EL (cell line): ENCODE measurements around the gene COL9A2.
A peak's percentile ranks its signal among the peaks of the same experiment; 100 is the strongest.

Experiments used
- DNase-seq: peaks from one replicate; pipeline ENCODE4 v3.0.0-alpha.2; 2016

COL9A2 gene

DNA sequence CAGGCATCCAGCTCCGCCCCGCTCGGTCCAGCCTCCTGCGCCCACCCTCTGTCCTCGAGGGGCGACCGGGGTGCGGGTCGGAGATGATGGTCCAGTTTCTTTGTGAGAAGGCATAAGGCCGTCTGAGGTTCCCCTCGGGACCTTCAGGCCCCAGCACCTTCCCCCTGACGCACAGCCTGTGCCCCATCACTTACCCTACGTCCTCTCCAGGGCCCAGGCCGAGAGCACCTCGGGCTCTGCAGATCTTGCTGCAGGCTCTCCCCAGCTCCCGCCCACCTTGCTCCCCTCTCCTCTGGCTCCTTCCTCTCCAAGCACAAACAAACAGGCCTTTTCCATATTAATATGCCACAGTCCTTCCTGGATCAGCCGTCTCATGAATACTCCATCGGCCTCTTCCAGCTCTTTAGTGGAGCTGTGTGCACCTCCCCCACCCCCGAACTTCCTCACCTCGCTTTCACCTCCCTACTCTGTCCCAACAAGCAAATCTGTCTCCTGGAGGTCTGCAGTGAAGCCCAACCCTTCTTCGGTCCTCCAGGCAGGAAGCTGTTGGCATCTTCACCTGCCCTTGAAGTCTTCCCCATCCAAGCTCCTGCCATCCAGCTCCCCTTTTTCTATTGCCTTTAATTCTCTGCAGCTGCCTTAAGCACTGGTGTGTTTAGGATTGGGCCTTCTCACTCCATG lies 448 bp upstream of the COL9A2 start:
- DNase-seq = no peak

DNA sequence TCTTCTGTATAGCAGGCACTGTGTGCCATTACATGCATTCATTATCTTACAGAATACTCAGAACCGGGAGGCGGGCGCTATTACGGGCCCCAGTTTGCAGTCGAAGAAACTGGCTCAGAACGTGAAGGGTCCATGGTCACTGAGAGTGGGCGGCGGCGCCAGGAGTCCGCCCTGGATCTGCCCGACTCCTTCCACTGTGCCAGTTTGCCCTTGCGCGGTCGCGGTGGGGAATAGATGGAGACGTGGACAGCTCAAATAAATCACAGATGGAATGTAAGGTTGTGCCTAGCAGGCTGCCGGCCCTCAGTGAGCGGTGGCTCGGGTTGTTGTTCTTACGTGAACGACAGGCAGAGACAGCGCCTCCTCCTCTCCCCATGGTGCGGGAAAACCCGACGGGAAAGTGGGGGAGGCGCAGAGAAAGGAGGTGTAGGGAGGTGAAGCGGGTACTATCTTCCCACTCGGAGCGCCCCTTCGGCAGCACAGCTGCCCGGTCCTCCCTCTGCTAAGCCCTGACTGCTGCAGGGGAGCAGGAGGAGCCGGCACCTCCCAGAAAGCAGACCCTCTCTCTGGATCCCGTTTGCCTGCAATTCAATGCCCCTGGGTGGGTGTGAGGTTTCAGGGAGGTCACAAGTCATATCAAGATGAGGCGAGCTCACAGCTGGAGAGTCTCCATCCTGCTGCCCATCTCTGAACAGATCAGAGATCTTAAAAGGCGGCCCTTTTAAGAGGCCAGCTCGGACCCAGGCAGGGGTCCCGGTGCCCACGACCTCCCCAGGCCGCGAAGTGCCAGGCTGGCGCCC lies 1.1 kb downstream of the COL9A2 start:
- DNase-seq = peak; percentile 38

DNA sequence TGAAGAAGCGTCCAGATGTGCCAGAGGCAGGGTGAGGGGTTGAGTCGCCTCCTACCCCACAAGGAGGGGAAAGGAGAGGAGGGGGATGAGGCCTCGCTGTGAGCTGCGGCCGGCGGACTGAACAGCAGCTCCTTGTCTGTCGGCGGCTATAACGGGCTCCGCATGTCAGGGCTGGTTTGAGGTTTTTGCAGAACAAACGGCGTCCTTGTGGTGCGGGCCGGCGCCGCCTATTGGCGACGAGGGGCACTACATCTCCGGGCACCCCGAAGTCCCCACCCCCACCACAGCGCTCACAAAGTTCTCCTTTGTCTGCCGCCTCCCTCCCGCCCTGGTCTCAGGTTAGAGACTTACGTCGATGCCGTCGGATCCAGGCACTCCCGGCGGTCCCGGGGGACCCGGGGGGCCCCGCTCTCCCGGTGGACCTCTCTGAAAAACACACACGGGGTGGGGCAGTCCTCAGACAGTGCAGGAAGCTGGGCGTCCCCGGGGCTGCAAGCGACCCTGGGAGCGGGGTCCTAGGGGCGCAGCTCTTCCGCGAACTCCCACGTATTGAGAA lies 1.8 kb downstream of the COL9A2 start:
- DNase-seq = peak; percentile 83

DNA sequence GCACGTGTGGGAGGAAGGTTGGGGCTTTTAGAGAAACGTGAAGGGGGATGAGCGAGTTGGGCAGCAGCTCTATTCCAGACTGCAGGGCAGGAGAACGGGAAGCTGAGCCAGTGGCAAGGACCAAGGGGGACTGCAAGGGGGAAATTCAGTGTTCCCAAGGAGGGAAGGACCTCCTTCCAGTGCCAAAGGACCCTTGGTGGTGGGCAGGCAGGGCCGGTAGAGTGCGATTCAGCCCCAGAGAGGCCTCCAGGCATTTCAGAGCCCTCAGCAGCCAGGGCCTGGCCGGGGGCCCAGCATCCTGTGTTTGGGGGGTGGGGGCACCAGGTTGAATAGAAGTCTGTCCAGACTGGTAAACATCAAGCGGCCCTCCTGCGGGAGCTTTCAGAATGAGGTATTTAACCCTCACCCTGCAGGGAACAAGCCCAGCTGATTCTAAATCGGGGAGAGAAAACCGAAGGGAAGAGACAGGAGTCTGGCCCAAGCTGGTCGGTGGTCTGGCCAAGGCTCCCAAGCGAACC lies 2.3 kb downstream of the COL9A2 start:
- no peak for DNase-seq

DNA sequence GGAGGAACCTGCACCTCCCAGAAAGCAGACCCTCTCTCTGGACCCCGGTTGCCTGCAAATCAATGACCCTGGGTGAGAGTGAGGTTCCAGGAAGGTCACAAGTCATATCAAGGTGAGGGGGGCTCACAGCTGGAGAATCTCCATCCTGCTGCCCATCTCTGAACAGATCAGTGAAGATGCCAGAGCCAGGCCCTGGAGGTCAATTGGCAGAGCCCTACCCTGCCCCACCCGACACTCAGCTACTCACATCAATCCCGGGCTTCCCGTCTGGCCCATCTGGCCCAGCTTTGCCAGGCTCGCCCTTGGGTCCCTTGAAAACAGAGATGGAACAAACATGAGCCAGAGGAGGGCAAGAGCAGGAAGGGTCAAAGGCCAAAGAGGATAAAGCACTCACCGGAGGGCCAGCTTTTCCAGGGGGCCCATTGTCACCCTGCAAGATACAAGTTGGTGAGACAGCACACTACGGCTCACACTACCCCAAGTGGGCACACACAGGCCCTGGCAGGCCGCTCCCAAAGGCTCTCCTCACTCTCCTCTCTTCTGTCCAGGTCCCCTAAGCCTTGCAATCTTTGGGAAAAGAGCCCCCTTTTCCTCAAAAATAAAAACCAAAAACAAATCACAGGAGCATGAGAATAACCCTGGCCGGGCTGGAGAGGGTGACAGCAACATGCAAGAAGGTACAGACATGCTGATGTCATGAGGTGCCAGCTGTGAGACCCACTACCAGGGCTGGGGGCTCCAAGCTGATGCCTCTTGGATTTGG lies 2.9 kb downstream of the COL9A2 start:
- DNase-seq = no peak

DNA sequence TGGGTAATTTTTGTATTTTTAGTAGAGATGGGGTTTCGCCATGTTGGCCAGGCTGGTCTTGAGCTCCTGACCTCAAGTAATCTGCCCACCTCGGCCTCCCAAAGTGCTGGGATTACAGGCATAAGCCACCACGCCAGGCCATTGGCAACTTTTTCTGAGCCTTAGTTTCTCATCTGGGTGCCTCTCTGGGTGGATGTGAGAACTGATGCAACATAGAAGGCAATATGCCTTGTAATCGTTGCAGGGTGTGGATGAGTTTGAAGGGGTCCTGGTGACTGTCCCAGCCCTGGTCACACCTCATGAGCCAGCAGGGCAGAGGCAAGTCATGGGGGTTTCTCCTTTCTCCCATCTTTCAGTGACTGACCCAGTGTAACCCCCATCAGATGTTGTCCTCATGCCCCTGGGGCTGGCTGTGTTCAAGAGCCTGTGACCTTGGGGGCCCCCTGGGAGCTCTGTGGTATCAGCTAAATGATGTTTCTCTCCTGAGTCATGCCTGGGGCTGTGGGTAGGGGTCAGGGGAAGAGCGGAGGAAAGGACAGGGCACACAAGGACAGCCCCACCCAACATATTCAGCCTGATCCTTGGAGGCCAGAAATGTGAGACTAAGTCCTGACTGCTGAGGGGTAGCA lies 3.6 kb downstream of the COL9A2 start:
- DNase-seq = peak; percentile 72

DNA sequence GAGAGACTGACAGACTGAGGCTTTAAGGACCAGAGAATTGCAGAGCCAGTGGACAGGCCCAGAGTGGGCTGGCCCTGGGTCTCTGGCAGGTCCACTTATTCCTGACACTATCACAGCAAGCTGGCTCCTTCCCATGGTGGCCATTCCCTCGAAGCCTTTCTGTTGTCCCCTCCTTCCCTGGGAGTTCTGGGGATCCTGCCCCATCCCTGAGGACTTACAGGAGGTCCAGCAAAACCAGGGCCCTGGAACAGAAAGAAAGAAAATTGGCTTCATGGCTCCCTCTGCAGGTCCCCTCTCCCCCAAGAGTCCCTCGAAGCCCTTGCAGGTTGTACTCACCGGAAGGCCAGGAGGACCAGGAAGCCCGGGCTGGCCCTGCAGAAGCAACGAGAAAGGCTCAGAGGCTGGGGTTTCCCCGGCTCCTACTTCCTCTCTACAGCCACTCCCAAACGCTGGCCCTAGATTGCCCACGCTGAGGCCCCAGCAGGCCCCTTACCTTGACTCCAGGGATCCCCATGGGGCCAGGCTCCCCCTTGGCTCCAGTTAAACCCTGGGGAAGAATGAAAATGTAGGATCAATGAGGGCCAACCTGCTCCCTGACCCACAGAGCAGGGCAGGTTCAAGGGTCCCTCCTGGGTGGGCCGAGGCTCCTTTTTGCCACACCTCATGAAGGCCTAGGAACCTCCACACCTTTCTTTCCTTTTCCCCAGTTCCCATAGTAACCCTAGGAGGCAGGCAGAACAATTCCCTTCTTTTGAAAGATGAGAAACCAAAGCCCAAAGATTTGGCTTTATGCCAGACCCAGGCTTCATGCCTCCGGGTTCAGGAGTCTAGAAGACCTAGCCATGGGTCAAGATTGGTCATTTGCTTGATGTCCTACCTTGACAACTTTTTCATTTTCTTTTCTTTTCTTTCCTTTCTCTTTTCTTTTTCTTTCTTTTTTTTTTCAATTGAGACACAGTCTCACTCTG lies 4.6 kb downstream of the COL9A2 start:
- no peak for DNase-seq

DNA sequence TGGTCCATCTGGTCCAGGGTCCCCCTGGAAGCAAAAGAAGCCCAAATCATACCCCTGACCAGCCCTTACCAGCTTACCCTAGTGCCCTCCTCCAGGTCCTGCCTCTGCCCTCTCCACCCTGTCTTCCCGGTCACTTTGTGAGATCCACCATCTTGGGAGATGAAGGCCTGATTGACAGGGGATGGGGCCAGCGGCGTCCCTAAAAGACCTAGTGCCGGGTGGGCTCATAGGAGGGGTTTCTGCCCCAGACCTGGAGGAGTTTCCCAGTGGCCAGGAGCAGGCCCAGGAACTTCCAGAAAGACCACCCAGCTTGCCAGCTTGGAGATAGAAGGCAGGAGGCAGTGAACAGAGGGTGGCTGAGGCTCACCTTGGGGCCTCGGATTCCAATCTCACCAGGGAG lies 5.4 kb downstream of the COL9A2 start:
- DNase-seq = no peak

DNA sequence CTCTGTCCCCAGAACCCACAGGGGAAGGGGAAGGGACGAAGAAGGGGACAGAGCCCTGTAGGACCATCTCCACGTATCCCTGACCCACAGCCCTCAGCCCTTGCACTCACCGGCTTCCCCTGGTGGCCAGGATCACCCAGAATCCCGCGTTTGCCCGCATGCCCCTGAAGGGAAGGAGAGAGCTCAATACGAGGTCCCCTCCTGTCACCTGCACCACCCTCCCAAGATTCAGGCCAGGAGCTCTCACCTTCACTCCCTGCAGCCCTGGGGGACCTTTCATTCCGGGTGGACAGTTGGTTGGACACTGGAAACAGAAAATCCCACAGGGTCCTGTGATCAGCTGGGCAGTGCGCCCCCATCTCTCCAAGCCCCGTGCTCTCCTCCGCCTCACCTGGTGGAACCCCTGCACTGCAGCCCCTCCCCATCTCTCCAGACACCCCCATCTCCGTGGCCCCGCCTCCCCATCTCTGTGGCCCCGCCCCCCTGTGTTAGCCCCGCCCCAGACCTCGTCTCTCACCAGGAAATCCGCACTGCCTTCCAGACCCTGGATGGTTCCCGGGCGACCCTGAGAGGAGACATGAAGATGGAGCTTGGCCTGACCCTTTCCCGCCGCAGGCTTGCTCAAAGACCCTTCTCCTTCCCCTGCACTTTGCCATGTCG lies 6.0 kb downstream of the COL9A2 start:
- DNase-seq = no peak

DNA sequence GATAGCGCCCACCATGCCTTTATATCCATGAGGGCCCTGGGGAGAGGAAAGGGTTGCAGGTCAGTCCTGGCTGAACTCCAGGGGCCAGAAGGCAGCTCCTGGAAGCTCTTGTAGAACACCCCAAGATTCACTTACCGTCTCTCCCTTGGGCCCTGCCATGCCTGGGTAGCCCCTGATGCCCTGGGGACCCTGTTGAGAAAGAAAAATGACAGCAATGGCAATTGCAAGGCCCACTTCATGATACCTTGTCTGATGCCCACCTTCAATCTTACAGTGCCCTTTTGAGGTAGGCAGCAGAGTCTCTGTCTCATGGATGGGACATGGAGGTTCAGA lies 7.0 kb downstream of the COL9A2 start:
- no peak for DNase-seq

DNA sequence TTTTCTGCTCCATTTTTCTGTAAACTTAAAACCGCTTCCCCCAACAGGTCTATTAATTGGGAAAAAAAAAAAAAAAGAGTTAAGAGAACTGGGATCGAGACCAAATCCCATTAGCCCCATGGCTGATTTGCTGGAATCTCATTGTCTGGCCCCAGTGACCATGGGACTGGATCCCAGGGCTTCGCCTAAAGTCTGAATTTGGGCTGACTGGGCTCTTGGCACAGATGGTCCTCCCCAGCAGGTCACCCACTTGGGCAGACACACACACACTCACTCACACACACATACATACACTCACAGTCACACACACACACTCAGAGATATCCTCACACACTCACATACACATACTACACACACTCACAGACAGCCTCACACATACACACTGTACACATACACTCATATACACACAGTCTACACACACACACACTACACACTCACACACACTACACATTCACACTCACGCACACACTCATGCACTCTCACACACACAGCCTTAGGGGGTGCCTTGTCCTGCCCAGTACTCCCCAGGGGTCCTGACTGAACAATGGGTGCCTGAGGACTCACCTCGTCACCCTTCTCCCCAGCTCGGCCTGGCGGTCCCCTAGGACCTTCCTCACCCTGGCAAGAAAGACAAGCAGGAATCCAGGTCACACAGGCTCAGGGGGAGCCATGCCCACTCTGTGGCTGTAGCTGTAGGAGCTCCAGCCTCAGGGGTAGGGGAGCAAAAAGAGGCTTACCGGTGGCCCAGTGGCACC lies 7.5 kb downstream of the COL9A2 start:
- DNase-seq = no peak

DNA sequence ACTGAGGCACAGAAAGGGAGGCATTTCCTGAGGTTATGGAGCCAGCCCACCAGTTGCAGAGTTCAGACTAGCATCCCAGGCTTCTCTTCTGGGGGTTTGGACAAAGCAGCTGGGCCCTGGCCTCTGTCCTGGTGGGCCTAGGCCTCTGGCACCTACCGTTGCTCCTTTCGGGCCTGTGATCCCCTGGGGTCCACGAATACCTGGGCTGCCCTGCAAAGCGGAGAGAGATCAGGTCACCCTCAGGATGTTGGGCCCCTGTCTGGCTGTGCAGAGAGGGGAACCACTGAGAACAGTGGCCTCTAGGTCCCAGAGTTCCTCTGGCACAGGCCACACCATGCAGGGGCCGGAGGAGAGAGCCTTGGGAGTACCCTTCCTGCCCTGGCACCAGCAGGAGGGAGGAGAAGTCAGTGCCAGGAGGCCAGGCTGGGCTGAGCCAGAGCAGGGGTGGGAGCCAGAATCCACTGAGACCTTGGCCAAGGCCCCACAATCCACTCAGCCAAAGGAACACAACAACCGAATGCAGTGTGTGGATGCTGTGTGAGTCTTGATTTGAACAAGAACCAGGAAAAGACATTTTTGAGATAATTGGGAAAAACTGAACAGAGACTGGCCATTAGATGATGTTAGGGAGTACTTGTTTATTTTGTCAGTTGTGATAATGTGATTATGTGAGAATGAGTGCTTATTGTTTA lies 8.9 kb downstream of the COL9A2 start:
- DNase-seq = no peak

DNA sequence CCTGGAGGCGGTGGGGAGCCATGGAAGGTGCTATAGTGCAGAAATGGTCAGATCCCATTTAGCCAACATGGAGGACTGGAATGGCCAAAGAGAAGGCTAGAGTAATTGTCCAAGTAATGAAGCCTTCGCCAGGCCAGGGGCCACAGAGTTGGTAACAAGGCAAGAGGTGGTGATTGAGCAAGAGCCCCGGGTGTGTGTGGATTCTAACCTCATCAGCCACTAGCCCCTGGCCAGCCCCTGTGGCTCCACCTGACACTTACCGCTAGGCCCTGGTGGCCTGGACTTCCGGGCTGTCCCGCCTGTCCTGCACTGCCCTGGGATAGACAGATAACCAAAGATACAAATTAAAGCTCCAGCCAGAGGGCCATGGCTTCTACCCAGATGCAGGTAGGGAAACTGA lies 9.9 kb downstream of the COL9A2 start:
- DNase-seq = no peak

DNA sequence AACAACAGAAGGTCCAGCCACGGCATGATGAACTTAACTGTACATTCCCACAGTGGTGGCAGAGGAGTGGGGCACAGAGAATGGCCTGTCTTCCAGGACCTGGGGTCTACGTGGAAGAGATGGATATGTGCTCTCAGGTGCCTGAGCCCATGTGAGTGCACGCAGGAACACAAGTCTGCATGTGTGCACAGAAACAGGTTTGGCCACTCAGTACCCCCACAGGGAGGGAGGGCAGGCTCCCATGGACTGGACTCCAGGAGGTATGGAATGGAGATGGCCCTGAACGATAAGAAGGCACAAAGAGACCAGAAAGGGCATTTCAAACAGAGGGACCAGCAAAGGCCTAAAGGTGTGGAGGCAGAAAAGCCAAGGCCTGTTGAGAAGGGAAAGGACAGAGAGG lies 10.8 kb downstream of the COL9A2 start:
- no peak for DNase-seq

DNA sequence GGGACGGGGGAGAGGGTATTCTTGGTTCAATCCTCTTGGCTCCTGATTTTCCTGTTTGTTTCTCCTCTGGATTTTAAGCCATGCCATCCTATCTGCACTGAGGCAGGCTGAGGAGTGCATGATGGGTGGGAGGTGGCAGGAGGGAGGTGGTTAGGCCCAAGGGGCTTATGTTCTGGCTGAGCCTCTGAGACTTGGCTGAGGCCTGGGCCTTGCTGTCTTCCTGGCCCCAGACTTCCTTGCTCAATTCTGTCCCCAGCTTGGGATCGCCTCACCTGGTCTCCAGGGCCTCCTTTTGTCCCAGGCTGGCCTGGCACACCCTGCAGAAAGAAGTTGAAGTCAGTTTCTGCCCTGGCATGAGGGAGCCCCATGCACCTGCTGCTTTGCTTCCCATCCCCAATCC lies 11.2 kb downstream of the COL9A2 start:
- DNase-seq = no peak

DNA sequence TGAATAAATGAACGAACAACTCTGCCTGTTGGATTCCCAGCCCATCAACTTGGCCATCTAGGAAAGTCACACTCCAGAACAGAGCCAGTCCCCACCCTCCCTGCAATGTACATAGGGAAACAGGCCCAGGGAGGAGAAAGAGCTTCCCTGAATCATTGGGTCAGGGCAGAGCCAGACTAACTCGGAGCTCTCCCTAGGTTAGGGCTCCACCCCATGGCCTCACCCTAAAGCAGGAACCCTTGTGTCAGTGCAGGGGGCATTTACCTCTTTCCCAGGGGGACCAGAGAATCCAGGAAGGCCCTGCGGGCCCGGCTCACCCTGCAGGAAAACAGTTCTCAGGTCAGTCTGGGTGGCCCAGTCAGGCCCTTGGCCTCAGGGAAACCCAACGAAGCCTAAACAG lies 11.6 kb downstream of the COL9A2 start:
- peak; percentile 29 for DNase-seq

DNA sequence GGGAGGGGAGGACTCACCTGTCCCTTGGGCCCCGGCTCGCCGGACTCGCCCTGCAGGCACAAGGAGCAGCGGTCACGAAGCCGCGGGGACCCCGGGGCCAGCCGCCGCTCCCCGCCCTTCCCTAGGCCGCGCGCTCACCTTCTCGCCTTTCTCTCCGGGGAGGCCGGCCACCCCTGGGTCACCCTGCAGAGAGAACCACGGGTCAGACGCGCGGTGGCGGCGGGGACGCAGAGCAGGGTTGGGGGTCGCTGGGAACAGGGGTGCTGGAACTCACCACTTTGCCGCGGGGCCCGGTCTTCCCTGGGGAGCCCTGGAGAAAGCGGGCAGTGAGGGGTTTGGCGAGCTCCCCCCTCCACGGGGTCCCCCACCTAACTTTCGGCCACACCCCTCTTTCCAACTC lies 13.3 kb downstream of the COL9A2 start:
- no peak for DNase-seq

DNA sequence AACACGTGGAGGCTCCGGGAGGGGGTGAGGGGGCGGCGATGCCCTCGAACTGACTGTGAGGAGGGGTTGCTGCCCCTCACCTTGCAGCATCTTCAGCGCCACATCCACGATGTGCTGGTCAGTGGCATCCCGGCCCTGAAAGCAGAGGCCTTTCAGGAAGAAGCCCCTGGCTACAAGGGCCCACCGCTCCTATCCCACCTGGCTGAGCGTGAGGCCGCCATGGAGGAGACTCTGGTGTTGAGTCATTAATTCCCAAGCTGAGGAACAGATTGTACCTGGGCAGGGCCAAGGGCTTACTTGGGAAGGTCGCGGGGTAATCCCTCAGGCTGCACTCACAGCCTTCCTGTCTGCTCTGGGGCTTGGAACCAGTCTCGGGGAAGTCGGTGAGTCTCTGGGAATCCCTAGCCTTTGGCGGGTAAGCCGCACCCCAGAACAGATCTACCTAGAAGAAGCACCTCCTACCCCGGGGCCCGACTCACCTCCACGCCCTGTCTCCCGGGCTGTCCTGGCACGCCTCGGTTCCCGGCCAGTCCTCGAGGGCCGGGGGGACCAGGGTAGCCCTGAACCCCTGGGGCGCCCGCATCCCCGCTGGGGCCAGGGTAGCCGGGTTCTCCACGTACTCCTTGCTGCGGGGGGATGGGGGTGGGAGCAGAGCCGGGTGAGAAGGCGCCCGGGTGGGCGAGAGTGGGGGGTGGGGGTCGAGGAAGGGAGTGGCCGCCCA lies 13.9 kb downstream of the COL9A2 start:
- DNase-seq = no peak

DNA sequence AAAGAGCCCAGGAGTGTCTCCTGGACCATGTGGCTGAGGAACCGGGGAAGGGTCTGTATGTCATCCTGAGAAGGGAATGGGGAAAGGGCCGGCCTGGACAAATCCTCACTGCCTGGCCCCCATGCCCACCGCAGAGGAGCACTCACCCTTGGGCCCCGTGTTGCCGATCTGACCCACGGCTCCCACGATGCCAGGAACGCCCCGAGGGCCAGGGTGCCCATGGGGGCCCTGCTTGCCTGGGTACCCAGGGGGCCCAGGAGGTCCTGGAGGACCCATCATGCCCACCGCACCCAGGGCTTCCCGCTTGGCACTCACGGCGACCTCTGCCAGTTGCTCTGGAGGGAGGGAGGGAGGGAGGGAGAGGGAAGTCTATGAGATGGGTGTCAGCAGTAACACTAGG lies 14.6 kb downstream of the COL9A2 start:
- no peak for DNase-seq
